Brain microvascular endothelial cell (primary cell): ENCODE data around the gene ZNF574.
"Not testable (repeated sequence)": the region's sequence is repeated elsewhere in the genome, so short reads cannot be mapped to it uniquely, and the experiment has no call there.

Experiments
- DNase-seq: peaks from one replicate; pipeline ENCODE4 v3.0.0-alpha.2; 2020
- H3K27ac ChIP-seq: fragments of 250-450 bp; sonication (Bioruptor Pico); 2 replicates; pipeline ENCODE4 v1.5.1; 2020; ENCODE audit warnings: mild to moderate bottlenecking, moderate library complexity
- H3K27me3 ChIP-seq: fragments of 250-450 bp; sonication (Bioruptor Pico); replicated peaks from 2 replicates; pipeline ENCODE4 v1.5.1; 2020; ENCODE audit warnings: mild to moderate bottlenecking
- H3K36me3 ChIP-seq: fragments of 250-450 bp; sonication (Bioruptor Pico); replicated peaks from 2 replicates; pipeline ENCODE4 v1.5.1; 2020; ENCODE audit warnings: mild to moderate bottlenecking
- H3K4me3 ChIP-seq: 2 replicates; pipeline ENCODE4 v1.5.1; 2011; ENCODE audit warnings: low read depth, mild to moderate bottlenecking, control low read depth, low read length, moderate library complexity
- CTCF ChIP-seq: IDR thresholded peaks from 2 replicates; pipeline ENCODE4 v1.5.1; 2011; ENCODE audit warnings: low read depth, mild to moderate bottlenecking, moderate library complexity, low read length, control low read depth, inconsistent platforms; ENCODE audit errors: missing control alignments
- in situ Hi-C: cut with HindIII; loops from 2 replicates; pipeline ENCODE4 v1.10.0; 2017; ENCODE audit warnings: low sequenced_read_pairs, low pct_ligation_motif_present

ZNF574 gene

GRCh38 chr19:42034640-42035391 lies 41.1 kb upstream of the ZNF574 start:
- H3K27me3 ChIP-seq, in situ Hi-C loops, H3K4me3 ChIP-seq, H3K36me3 ChIP-seq, H3K27ac ChIP-seq: not testable (repeated sequence)
- peak; percentile 57 for DNase-seq
- TF ChIP-seq CTCF, result peak; percentile 90

GRCh38 chr19:42037649-42038048 lies 38.3 kb upstream of the ZNF574 start:
- H3K27me3 ChIP-seq, result no peaks in the 10 kb centered on the region
- in situ Hi-C loops, result no loop called here
- H3K36me3 ChIP-seq, result no peaks in the 10 kb centered on the region
- no peak overlapping the region for H3K4me3 ChIP-seq
- no peak for TF ChIP-seq CTCF
- no peak overlapping the region for H3K27ac ChIP-seq
- DNase-seq, result no peak

- in situ Hi-C loops, result no loop called here
- TF ChIP-seq CTCF, result no peak
- Histone ChIP-seq H3K27me3 (no peaks in the 10 kb centered on the region), H3K36me3 (no peaks in the 10 kb centered on the region), H3K27ac (no peak overlapping the region), H3K4me3 (no peak overlapping the region)
- DNase-seq, result no peak
These were observed 37.3 kb upstream of the ZNF574 start for GRCh38 chr19:42038666-42039065.

- no peaks in the 10 kb centered on the region for H3K27me3 ChIP-seq
- H3K4me3 ChIP-seq, result no peak overlapping the region
- H3K36me3 ChIP-seq, result no peaks in the 10 kb centered on the region
- in situ Hi-C loops, result no loop called here
- H3K27ac ChIP-seq, result no peak overlapping the region
- no peak for DNase-seq
- TF ChIP-seq CTCF, result no peak
These were observed 35.9 kb upstream of the ZNF574 start for GRCh38 chr19:42040031-42040430.

GRCh38 chr19:42040491-42040890 lies 35.5 kb upstream of the ZNF574 start:
- in situ Hi-C loops, DNase-seq, H3K36me3 ChIP-seq, H3K27ac ChIP-seq, H3K27me3 ChIP-seq, H3K4me3 ChIP-seq: not testable (repeated sequence)

GRCh38 chr19:42042455-42043170 lies 33.4 kb upstream of the ZNF574 start:
- TF ChIP-seq CTCF, result no peak
- Histone ChIP-seq H3K27ac (no peak overlapping the region), H3K27me3 (no peaks in the 10 kb centered on the region), H3K4me3 (no peak overlapping the region), H3K36me3 (no peaks in the 10 kb centered on the region)
- no peak for DNase-seq
- in situ Hi-C loops, result no loop called here
